HG03103 (cell line): Measurements from ENCODE around the gene NBAS.

ENCODE experiments used
- ATAC-seq: cut with Tn5 transposase; IDR thresholded peaks from one replicate; pipeline ENCODE4 v1.9.1; 2021; ENCODE audit warnings: low read depth; ENCODE audit not compliant: unreplicated experiment

The NBAS gene

GRCh38 chr2:15560988-15561573 is at the start of gene NBAS:
Gene NBAS (minus strand): TSS chr2:15561334. CDS start chr2:15561304, 30 bp downstream.
- peak; percentile 88 for ATAC-seq

GRCh38 chr2:15610430-15610952 is 49.4 kb upstream of the NBAS start:
- ATAC-seq = no peak

GRCh38 chr2:15609341-15610042 is 48.4 kb upstream of the NBAS start:
- ATAC-seq = no peak

DNA sequence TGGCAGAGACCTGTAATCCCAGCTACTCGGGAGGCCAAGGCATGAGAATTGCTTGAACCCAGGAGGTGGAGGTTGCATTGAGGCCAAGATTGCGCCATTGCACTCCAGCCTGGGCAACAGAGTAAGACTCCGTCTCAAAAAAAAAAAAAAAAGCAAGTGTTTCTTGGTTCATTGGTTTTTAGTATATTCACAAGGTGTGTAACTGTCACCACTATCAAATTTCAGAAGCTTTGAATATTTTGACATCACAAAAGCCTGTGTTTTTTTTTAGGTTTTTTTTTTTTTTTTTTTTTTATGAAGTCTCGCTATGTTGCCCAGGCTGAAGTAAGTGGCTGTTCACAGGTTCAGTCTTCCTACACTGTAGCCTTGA is 47.2 kb upstream of the NBAS start:
- ATAC-seq = no peak

- no peak for ATAC-seq
Measured at GRCh38 chr2:15607709-15608391, 46.7 kb upstream of the NBAS start.

DNA sequence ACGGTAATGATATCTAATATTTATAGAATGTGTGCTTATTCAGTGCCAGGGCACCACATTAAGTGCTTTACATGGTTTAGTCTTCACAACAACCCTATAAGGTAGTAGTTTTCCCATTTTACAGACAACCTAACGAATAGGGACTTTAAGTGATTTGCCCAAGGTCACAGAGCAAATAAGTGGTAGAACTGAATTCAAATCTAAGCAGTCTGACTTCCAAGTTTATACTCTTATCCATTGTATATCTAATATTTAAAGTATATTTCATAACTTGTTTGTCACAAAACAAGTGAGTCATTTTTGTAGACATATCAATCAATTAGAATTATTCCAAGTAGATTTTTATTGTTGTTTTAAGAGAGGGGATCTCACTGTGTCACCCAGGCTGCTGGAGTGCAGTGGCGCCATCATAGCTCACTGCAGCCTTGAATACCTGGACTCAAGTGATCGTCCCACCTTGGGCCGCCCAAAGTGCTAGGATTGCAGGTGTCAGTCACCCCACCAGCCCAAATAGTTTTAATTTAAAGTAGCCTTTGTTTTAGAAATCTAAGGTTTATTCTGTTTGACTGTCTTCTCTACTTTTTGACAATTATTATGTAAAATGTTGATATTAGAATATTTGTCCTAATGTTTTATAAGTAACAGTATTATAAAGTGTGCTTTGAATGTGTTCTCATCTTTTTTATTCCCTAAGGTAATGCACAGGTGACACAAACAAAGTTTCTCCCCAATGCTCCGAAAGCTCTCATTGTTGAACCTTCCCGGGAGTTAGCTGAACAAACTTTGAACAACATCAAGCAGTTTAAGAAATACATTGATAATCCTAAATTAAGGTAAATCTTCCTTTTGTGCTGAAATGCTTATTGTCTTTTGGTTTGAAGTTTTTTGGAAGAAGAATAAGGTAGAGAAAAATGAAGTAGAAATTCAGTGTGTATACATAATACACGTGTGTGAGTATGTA is 45.6 kb upstream of the NBAS start:
- no peak for ATAC-seq

DNA sequence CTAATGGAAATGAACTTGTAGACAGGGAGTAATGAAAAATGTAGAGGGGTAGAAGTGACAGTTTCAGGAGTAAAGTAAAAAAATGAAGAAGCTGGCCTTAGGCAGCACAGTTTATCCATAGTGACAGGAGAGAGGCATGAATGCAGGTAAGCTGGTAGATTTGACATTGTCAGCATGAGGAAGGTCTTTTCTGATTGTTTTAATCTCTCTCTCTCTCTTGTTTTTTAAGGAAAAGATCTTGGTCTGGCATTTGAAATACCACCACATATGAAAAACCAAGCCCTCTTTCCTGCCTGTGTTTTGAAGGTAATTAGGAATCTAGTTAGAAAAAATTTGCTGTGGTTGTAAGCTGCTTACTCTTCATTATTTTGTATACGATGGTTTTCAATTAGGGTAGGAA is 44.6 kb upstream of the NBAS start:
- ATAC-seq = no peak

DNA sequence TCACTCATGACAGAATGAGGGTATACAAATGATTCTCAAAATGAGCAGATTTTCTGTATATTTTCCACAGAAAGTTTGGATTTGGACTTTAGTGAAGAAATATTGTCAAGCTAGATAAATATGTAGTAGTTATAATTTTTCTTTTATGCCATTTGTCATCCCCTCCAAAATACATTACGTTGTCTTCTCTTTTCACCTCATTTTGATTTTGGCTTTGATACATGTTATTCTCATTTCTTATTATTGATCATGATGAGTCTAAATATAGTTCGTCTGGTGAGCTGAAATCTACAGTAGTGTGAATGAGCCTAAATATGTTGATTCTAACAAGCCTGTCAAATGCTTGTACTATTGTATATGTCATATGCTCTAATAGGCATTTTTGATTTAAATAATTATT is 42.8 kb upstream of the NBAS start:
- ATAC-seq = no peak

- ATAC-seq = no peak
Measured at GRCh38 chr2:15603044-15603765, 42.1 kb upstream of the NBAS start.

DNA sequence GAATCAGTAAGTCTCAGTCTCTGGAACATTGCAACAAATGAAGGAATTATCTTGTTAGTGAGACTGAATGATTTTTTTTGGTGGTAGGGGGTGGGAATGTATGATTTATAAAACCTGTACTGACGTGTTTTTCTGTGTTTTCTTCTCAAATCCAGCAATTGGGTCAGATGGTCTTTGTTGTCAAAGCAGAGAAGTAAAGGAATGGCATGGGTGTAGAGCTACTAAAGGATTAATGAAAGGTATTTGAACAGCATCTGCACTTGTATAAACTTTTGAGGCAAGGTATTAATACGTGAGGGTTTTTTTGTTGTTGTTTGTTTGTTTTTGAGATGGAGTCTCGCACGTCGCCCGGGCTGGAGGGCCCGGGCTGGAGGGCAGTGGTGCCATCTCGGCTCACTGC is 41.3 kb upstream of the NBAS start:
- no peak for ATAC-seq

DNA sequence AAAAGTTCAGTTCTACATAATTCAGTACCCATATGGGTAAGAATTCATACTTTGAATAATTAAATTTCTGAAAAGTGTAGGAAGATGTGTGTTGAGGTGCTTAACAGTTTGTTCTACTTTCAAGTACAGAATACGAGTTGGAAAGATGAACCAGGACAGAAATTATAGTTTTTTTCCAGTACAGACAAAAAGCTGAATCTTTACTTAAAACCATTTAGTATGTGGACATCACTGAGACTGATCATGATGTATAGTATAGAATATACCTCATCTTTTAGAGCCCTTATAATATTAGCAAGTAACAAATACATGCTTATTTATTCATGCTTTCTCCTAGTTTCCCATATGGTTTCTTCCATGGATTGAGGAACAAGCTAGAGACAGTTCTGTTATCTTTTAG is 40.5 kb upstream of the NBAS start:
- no peak for ATAC-seq

DNA sequence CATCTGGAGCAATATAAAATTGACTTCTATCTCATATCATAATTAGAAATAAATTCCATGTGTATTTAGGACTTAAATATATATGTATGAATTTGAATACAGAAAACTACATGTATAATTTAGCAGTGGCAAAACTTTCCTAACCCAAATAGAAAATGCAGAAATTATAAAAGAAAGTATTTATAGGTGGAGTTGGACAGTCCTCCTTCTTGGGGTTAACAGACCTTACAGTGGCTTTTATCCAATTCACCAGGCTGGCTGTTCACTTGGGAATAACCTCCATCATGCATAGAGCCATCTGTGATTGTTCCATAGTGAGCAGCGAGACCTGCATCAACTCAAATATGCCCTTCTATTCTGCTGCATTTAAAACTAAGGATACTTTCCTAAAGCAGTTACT is 38.9 kb upstream of the NBAS start:
- ATAC-seq = no peak

- ATAC-seq = no peak
Measured at GRCh38 chr2:15596968-15597367, 35.8 kb upstream of the NBAS start.

DNA sequence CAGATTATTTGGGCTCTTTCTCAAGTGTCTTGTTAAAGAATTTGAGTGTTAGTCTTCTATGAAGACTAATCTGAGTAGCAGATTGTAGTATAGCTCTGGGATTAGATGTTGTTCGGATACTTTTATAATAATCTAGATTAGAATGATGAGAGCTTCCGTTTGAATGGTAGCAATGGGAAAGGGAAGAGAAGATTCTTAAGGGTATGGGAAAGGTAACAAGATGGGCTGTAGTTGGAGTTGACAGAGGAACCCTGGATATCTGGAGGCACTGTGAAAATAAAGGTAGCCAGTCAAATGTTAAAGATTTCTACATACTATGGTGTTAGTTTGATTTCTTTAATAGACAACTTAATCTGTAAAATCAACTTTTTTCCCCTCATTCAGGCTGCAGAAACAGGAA is 35.2 kb upstream of the NBAS start:
- ATAC-seq = no peak

DNA sequence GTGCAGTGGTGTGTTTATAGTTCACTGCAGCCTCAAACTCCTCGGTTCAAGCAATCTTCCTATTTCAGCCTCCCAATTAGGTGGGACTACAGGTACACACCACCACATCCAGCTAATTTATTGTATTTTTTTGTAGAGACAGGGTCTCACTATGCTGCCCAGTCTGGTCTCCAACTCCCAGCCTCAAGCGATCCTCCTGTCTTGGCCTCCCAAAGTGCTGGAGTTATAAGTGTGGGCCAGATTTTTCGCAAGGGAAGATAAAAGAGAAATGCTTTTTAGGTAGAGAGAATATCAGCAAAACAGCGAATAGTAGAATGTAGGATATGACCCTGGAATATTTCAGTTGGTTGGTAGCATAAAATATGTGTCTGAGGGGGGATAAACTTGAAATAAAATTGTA is 34.8 kb upstream of the NBAS start:
- ATAC-seq = no peak

DNA sequence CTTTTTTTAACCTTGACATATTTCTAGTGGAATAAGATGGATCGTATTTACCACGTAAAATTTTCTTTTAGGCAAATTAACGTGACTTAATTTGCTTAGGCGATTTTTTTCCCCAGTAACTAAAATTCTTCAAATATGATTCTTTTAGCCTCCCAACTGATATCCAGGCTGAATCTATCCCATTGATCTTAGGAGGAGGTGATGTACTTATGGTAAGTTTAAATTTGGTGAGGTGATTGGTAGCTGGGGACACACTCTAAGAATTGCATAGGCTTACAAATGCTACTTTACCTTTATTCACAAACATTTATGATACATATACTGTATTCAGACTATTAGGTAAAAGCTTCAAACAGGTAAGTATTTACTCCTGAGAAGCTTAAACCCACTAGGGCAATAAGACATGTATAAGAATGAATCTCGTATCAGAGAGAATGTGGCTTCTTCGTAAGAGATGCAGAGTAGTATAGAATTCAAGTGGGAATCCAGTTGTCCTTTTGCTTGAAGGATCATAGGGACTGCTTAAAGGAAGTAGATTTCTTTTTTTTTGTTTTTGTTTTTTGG is 34.3 kb upstream of the NBAS start:
- no peak for ATAC-seq

- no peak for ATAC-seq
Measured at GRCh38 chr2:15594291-15595256, 33.4 kb upstream of the NBAS start.

GRCh38 chr2:15593327-15593705 is 32.2 kb upstream of the NBAS start:
- ATAC-seq = no peak
